Neural progenitor cell (in vitro differentiated cells): Measurements from ENCODE around the gene CSNK2A3. TPM values are rescaled to one million over a fixed set of nuclear protein-coding genes. Genes with fewer than 3 reads are reported as not detected.

ENCODE experiments used
- DNase-seq: peaks from one replicate; pipeline ENCODE4 v3.0.0-alpha.2; 2016; ENCODE audit warnings: low spot score
- H2AFZ ChIP-seq: fragments of 200-600 bp; sonication (generic); replicated peaks from 2 replicates; pipeline ENCODE4 v1.6.1; 2016; ENCODE audit warnings: antibody characterized with exemption
- H3F3A ChIP-seq: fragments of 200-600 bp; sonication (generic); 2 replicates; pipeline ENCODE4 v1.6.1; 2016; ENCODE audit warnings: antibody characterized with exemption, low read depth
- H3K27ac ChIP-seq: fragments of 200-600 bp; sonication (generic); 2 replicates; pipeline ENCODE4 v1.5.1; 2016; ENCODE audit warnings: mild to moderate bottlenecking
- H3K27me3 ChIP-seq: fragments of 200-600 bp; sonication (generic); 2 replicates; pipeline ENCODE4 v1.6.1; 2016; ENCODE audit warnings: mild to moderate bottlenecking, moderate library complexity
- H3K36me3 ChIP-seq: fragments of 200-600 bp; sonication (generic); 2 replicates; pipeline ENCODE4 v1.5.1; 2016
- H3K4me1 ChIP-seq: fragments of 200-600 bp; sonication (generic); 2 replicates; pipeline ENCODE4 v1.6.1; 2016; ENCODE audit warnings: mixed run types
- H3K4me2 ChIP-seq: fragments of 200-600 bp; sonication (generic); 2 replicates; pipeline ENCODE4 v1.6.1; 2016
- H3K4me3 ChIP-seq: fragments of 200-600 bp; sonication (generic); 2 replicates; pipeline ENCODE4 v1.5.1; 2016
- H3K79me2 ChIP-seq: fragments of 200-600 bp; sonication (generic); 2 replicates; pipeline ENCODE4 v1.6.1; 2016; ENCODE audit warnings: low read depth
- H3K9ac ChIP-seq: fragments of 200-600 bp; sonication (generic); 2 replicates; pipeline ENCODE4 v1.6.1; 2016
- H3K9me3 ChIP-seq: fragments of 200-600 bp; sonication (generic); 2 replicates; pipeline ENCODE4 v1.5.1; 2016; ENCODE audit warnings: low read depth
- H4K20me1 ChIP-seq: fragments of 200-600 bp; sonication (generic); 2 replicates; pipeline ENCODE4 v1.6.1; 2016; ENCODE audit warnings: low read depth
- H3K27ac Mint-ChIP-seq: 3 replicates; pipeline ENCODE4 v1.8.0; 2021; ENCODE audit warnings: mixed read lengths
- H3K27me3 Mint-ChIP-seq: 2 replicates; pipeline ENCODE4 v1.8.0; 2022; ENCODE audit warnings: low read depth, mild to moderate bottlenecking, inconsistent platforms, moderate library complexity, mixed read lengths; ENCODE audit not compliant: insufficient read depth
- H3K36me3 Mint-ChIP-seq: 3 replicates; pipeline ENCODE4 v1.8.0; 2021; ENCODE audit warnings: mixed read lengths
- H3K4me1 Mint-ChIP-seq: 3 replicates; pipeline ENCODE4 v1.8.0; 2021; ENCODE audit warnings: mixed read lengths
- H3K4me3 Mint-ChIP-seq: 3 replicates; pipeline ENCODE4 v1.8.0; 2021; ENCODE audit warnings: mild to moderate bottlenecking, moderate library complexity, mixed read lengths
- H3K9me3 Mint-ChIP-seq: 3 replicates; pipeline ENCODE4 v1.8.0; 2020; ENCODE audit warnings: mixed read lengths
- EZH2 ChIP-seq: fragments of 200-600 bp; sonication (generic); IDR thresholded peaks from 2 replicates; pipeline ENCODE4 v1.6.1; 2017; ENCODE audit warnings: antibody characterized with exemption, mild to moderate bottlenecking, moderate library complexity
- EZH2phosphoT487 ChIP-seq: fragments of 200-600 bp; sonication (generic); IDR thresholded peaks from 2 replicates; pipeline ENCODE4 v1.6.1; 2017; ENCODE audit warnings: antibody characterized with exemption
- total RNA-seq: library from RNA; depleted of rRNA; stranded (reverse); fragments of >200 nt; gene quantifications from 2 replicates; pipeline ENCODE4 v1.2.3, GENCODE V29; 2015; ENCODE audit warnings: low replicate concordance
- TF ChIP-seq, protein P1 (sequence below): fragments of 200-600 bp; sonication (generic); IDR thresholded peaks from 2 replicates; pipeline ENCODE4 v1.5.1; 2017; ENCODE audit warnings: antibody characterized with exemption, mild to moderate bottlenecking

The CSNK2A3 gene
- total RNA-seq, 1 donor from 2014 or later: 5.9 TPM

GRCh38 chr11:11370255-11370961, 17.4 kb upstream of the CSNK2A3 start:
- H3K4me2 ChIP-seq: no peak overlapping the region
- Mint-ChIP-seq H3K36me3 (no peaks in the 10 kb centered on the region), H3K4me1 (peaks cover 14% of the 10 kb centered on the region), H3K4me3 (no peak overlapping the region), H3K9me3 (no peaks in the 10 kb centered on the region), H3K27me3 (peaks cover 3% of the 10 kb centered on the region), H3K27ac (no peak overlapping the region)
- no peaks in the 10 kb centered on the region for H3K79me2 ChIP-seq
- H2AFZ ChIP-seq: no peak overlapping the region
- no peaks in the 10 kb centered on the region for H4K20me1 ChIP-seq
- DNase-seq: no peak
- H3K9me3 ChIP-seq: no peaks in the 10 kb centered on the region
- peaks cover 17% of the 10 kb centered on the region for H3K4me1 ChIP-seq
- H3K4me3 ChIP-seq: no peak overlapping the region
- no peak overlapping the region for H3K9ac ChIP-seq
- no peak overlapping the region for H3K27ac ChIP-seq
- H3F3A ChIP-seq: peaks cover 12% of the 10 kb centered on the region
- peaks cover 14% of the 10 kb centered on the region for H3K27me3 ChIP-seq
- H3K36me3 ChIP-seq: no peaks in the 10 kb centered on the region
- TF ChIP-seq, protein P1, sequence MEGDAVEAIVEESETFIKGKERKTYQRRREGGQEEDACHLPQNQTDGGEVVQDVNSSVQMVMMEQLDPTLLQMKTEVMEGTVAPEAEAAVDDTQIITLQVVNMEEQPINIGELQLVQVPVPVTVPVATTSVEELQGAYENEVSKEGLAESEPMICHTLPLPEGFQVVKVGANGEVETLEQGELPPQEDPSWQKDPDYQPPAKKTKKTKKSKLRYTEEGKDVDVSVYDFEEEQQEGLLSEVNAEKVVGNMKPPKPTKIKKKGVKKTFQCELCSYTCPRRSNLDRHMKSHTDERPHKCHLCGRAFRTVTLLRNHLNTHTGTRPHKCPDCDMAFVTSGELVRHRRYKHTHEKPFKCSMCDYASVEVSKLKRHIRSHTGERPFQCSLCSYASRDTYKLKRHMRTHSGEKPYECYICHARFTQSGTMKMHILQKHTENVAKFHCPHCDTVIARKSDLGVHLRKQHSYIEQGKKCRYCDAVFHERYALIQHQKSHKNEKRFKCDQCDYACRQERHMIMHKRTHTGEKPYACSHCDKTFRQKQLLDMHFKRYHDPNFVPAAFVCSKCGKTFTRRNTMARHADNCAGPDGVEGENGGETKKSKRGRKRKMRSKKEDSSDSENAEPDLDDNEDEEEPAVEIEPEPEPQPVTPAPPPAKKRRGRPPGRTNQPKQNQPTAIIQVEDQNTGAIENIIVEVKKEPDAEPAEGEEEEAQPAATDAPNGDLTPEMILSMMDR: no peak
- TF ChIP-seq EZH2phosphoT487: no peak
- no peak for TF ChIP-seq EZH2

DNA sequence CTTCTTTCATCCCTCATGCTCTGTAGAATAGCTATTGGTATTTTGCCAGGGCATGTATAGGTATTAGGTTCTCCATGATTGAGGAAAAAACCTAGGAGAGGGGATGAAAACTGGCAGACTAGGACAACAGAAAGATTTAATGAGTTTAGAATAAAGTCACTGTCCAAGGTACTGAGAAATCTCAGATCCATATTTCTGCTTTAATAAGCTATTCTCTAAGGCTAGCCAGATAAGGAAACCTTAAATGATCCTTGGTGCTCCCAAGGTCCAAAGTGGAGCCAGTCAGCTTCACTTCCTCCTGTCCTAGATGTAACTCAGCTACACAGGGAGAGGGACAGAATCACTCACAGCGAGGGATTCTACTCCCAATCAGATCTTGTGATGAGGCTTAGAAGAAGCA, 13.7 kb upstream of the CSNK2A3 start:
- Histone ChIP-seq H3K4me1 (no peaks in the 10 kb centered on the region), H3K27me3 (no peaks in the 10 kb centered on the region), H3K4me2 (no peak overlapping the region), H3K9me3 (no peaks in the 10 kb centered on the region), H3F3A (no peaks in the 10 kb centered on the region), H3K36me3 (no peaks in the 10 kb centered on the region), H3K4me3 (no peak overlapping the region), H3K9ac (no peak overlapping the region), H3K27ac (no peak overlapping the region), H3K79me2 (no peaks in the 10 kb centered on the region), H4K20me1 (no peaks in the 10 kb centered on the region), H2AFZ (no peak overlapping the region)
- TF ChIP-seq EZH2phosphoT487 (no peak), EZH2 (no peak)
- TF ChIP-seq, protein P1: no peak
- no peak overlapping the region for H3K27ac Mint-ChIP-seq
- no peak overlapping the region for H3K4me3 Mint-ChIP-seq
- no peaks in the 10 kb centered on the region for H3K4me1 Mint-ChIP-seq
- H3K36me3 Mint-ChIP-seq: no peaks in the 10 kb centered on the region
- no peak for DNase-seq
- no peaks in the 10 kb centered on the region for H3K9me3 Mint-ChIP-seq
- H3K27me3 Mint-ChIP-seq: peaks cover 4% of the 10 kb centered on the region

DNA sequence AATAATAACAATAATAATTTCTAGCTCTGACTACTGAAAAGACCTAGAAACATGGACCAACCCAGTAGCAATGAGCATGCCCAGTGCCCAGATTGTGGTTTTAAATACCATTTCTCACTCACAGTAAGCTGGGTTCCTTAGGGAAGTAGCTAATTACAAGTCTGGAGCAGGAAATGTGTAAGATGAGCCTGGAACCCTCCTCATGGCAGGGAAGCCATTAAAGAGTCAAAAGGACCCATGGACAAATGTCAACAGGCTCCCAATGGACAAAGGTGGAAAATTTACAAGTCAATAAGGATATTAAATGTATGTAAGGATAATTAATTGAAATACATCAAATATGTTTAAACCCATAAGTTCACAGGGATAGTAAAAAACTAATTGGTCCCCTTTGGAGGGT, 10.6 kb upstream of the CSNK2A3 start:
- Histone ChIP-seq H3K4me3 (no peak overlapping the region), H3K4me2 (no peak overlapping the region), H3K36me3 (no peaks in the 10 kb centered on the region), H3K9me3 (no peaks in the 10 kb centered on the region), H3K79me2 (no peaks in the 10 kb centered on the region), H3K27ac (no peak overlapping the region), H4K20me1 (no peaks in the 10 kb centered on the region), H3F3A (no peaks in the 10 kb centered on the region), H3K4me1 (no peaks in the 10 kb centered on the region), H3K9ac (no peak overlapping the region), H3K27me3 (no peaks in the 10 kb centered on the region), H2AFZ (no peak overlapping the region)
- no peak for DNase-seq
- TF ChIP-seq EZH2 (no peak), EZH2phosphoT487 (no peak)
- TF ChIP-seq, protein P1: no peak
- Mint-ChIP-seq H3K4me1 (peaks cover 2% of the 10 kb centered on the region), H3K36me3 (no peaks in the 10 kb centered on the region), H3K27ac (no peak overlapping the region), H3K9me3 (no peaks in the 10 kb centered on the region), H3K4me3 (no peak overlapping the region), H3K27me3 (peaks cover 4% of the 10 kb centered on the region)
